Hepatocyte (in vitro differentiated cells): ENCODE results near the gene MLLT1. TPM values are rescaled to one million over a fixed set of nuclear protein-coding genes. Genes with fewer than 3 reads are reported as not detected.
A peak's percentile ranks its signal among the peaks of the same experiment; 100 is the strongest.

Experiments used
- DNase-seq: peaks from one replicate; pipeline ENCODE4 v3.0.0-alpha.2; 2016; ENCODE audit warnings: low spot score
- H2AFZ ChIP-seq: fragments of 200-600 bp; sonication (generic); 2 replicates; pipeline ENCODE4 v1.6.0; 2016; ENCODE audit warnings: antibody characterized with exemption, mild to moderate bottlenecking
- H3K27ac ChIP-seq: fragments of 200-600 bp; sonication (generic); 2 replicates; pipeline ENCODE4 v1.5.1; 2016; ENCODE audit warnings: mild to moderate bottlenecking
- H3K27me3 ChIP-seq: fragments of 200-600 bp; sonication (generic); 2 replicates; pipeline ENCODE4 v1.6.1; 2016
- H3K36me3 ChIP-seq: fragments of 200-600 bp; sonication (generic); replicated peaks from 2 replicates; pipeline ENCODE4 v1.5.1; 2016; ENCODE audit warnings: low read depth; ENCODE audit not compliant: insufficient read depth
- H3K4me1 ChIP-seq: fragments of 200-600 bp; sonication (generic); 2 replicates; pipeline ENCODE4 v1.5.1; 2016; ENCODE audit warnings: mild to moderate bottlenecking, moderate library complexity; ENCODE audit not compliant: insufficient read depth
- H3K4me2 ChIP-seq: fragments of 200-600 bp; sonication (generic); 2 replicates; pipeline ENCODE4 v1.6.0; 2016
- H3K4me3 ChIP-seq: fragments of 200-600 bp; sonication (generic); 2 replicates; pipeline ENCODE4 v1.5.1; 2016; ENCODE audit warnings: mild to moderate bottlenecking
- H3K79me2 ChIP-seq: fragments of 200-600 bp; sonication (generic); 2 replicates; pipeline ENCODE4 v1.6.0; 2017; ENCODE audit warnings: mild to moderate bottlenecking
- H3K9me2 ChIP-seq: fragments of 200-600 bp; sonication (generic); replicated peaks from 2 replicates; pipeline ENCODE4 v1.6.0; 2017; ENCODE audit warnings: mild to moderate bottlenecking; ENCODE audit not compliant: insufficient read depth
- H3K9me3 ChIP-seq: fragments of 200-600 bp; sonication (generic); 2 replicates; pipeline ENCODE4 v1.5.1; 2016; ENCODE audit warnings: low read depth, mild to moderate bottlenecking
- H4K20me1 ChIP-seq: fragments of 200-600 bp; sonication (generic); 2 replicates; pipeline ENCODE4 v1.6.0; 2016; ENCODE audit warnings: mild to moderate bottlenecking; ENCODE audit not compliant: insufficient read depth, poor library complexity, severe bottlenecking
- EZH2 ChIP-seq: fragments of 200-600 bp; sonication (generic); IDR thresholded peaks from 2 replicates; pipeline ENCODE4 v1.6.1; 2016; ENCODE audit warnings: antibody characterized with exemption, mild to moderate bottlenecking, borderline replicate concordance
- EZH2phosphoT487 ChIP-seq: fragments of 200-600 bp; sonication (generic); IDR thresholded peaks from one replicate; pipeline ENCODE4 v1.6.1; 2018; ENCODE audit warnings: antibody characterized with exemption, mild to moderate bottlenecking, low read depth, moderate library complexity; ENCODE audit not compliant: unreplicated experiment, severe bottlenecking
- WGBS: methylation state at CpG from one replicate; pipeline ENCODE4 v1.1.6; 2016; ENCODE audit warnings: low lambda C conversion rate; ENCODE audit errors: missing lambda C conversion rate; 5-methylcytosine and 5-hydroxymethylcytosine counted together
- polyA plus RNA-seq: library from polyadenylated mRNA; unstranded; fragments of >200 nt; fragmentation: Nextera tagmentation; extraction: Ambion mirVana; gene quantifications from 2 replicates; pipeline ENCODE4 v1.2.1, GENCODE V29; 2016
- total RNA-seq: library from RNA; depleted of rRNA; stranded (reverse); fragments of >200 nt; gene quantifications from 2 replicates; pipeline ENCODE4 v1.2.3, GENCODE V29; 2014
- TF ChIP-seq, protein P1 (sequence below): fragments of 200-600 bp; sonication (generic); IDR thresholded peaks from 2 replicates; pipeline ENCODE4 v1.5.1; 2016; ENCODE audit warnings: antibody characterized with exemption, mild to moderate bottlenecking; ENCODE audit not compliant: poor library complexity

The MLLT1 gene, protein sequence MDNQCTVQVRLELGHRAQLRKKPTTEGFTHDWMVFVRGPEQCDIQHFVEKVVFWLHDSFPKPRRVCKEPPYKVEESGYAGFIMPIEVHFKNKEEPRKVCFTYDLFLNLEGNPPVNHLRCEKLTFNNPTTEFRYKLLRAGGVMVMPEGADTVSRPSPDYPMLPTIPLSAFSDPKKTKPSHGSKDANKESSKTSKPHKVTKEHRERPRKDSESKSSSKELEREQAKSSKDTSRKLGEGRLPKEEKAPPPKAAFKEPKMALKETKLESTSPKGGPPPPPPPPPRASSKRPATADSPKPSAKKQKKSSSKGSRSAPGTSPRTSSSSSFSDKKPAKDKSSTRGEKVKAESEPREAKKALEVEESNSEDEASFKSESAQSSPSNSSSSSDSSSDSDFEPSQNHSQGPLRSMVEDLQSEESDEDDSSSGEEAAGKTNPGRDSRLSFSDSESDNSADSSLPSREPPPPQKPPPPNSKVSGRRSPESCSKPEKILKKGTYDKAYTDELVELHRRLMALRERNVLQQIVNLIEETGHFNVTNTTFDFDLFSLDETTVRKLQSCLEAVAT
- 13.6 and 17.2 TPM in 2 replicates for total RNA-seq
- polyA plus RNA-seq: 22.9 and 23.3 TPM in 2 replicates

DNA sequence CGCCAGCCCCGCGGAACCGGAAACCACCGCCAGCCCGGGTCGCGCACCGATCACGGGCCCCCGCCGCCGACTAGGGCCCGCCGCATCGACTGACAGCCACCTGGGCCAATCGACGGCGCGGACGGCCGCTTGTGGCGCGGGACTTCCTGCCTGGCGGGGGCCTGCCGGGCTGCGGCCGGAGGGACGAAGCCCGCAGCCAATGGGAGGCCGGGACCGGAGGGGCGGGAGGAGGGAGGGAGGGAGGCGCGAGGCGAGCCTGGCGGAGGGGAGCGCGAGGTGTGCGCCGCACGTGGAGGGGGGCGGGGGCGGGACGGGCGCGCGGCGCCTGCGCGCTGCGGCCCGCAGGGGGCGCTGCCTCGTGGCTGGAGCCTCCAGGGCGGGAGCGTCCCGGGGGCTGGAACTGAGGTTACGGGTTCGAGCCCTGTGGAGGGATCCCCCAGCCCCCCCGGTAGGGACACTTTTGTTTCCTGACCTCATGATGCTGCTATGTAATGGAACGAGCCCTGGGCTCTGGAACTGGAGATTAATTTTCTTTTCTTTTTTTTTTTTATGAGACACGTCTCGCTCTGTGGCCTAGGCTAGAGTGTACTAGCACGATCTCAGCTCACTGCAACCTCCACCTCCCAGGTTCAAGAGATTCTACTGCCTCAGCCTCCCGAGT lies at the start of gene MLLT1:
Gene MLLT1, minus strand, starts transcription at position 45 of the 661 bp plus-strand sequence. CDS start 191 bp downstream, outside the sequence.
- H3K4me3 ChIP-seq: peak within 1 kb of the TSS; percentile 99
- H3K27me3 ChIP-seq: no peaks in the 10 kb centered on the region
- H3K79me2 ChIP-seq: peaks cover 44% of the 10 kb centered on the region
- peaks cover 37% of the 10 kb centered on the region for H4K20me1 ChIP-seq
- 22% methylated on average over 25 of the region's 66 CpGs for WGBS
- H3K4me1 ChIP-seq: peaks cover 37% of the 10 kb centered on the region
- peak; percentile 98 for DNase-seq
- no peak for TF ChIP-seq EZH2phosphoT487
- TF ChIP-seq, protein P1, sequence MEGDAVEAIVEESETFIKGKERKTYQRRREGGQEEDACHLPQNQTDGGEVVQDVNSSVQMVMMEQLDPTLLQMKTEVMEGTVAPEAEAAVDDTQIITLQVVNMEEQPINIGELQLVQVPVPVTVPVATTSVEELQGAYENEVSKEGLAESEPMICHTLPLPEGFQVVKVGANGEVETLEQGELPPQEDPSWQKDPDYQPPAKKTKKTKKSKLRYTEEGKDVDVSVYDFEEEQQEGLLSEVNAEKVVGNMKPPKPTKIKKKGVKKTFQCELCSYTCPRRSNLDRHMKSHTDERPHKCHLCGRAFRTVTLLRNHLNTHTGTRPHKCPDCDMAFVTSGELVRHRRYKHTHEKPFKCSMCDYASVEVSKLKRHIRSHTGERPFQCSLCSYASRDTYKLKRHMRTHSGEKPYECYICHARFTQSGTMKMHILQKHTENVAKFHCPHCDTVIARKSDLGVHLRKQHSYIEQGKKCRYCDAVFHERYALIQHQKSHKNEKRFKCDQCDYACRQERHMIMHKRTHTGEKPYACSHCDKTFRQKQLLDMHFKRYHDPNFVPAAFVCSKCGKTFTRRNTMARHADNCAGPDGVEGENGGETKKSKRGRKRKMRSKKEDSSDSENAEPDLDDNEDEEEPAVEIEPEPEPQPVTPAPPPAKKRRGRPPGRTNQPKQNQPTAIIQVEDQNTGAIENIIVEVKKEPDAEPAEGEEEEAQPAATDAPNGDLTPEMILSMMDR: peak; percentile 63
- no peaks in the 10 kb centered on the region for H3K9me3 ChIP-seq
- peak within 1 kb of the TSS; percentile 98 for H3K4me2 ChIP-seq
- H3K27ac ChIP-seq: peak within 1 kb of the TSS; percentile 90
- H2AFZ ChIP-seq: peak within 1 kb of the TSS; percentile 45
- no peaks in the 10 kb centered on the region for H3K36me3 ChIP-seq
- H3K9me2 ChIP-seq: no peaks in the 10 kb centered on the region

DNA sequence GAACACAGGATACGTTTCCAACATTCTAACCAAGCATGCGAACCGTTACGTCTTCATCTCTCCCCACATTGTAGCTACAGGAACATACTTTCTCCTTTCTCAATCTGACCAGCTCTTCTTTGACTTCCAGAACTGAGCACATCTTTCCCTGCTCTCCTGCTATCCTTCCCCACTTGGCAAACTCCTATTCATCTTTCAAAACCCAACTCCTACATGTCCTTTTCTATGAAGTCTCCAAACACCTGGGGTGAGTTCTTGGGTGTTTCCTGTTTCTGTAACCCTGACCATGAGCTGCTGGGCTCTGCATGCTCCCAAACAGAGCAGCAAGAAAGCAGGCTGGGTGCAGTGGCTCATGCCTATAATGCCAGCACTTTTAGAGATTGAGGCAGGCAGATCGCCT lies 47.0 kb upstream of the MLLT1 start:
- Histone ChIP-seq H2AFZ (no peak overlapping the region), H4K20me1 (no peaks in the 10 kb centered on the region), H3K79me2 (no peaks in the 10 kb centered on the region), H3K9me3 (no peaks in the 10 kb centered on the region), H3K27me3 (no peaks in the 10 kb centered on the region), H3K36me3 (no peaks in the 10 kb centered on the region), H3K27ac (no peak overlapping the region), H3K9me2 (no peaks in the 10 kb centered on the region), H3K4me2 (no peak overlapping the region), H3K4me1 (no peaks in the 10 kb centered on the region), H3K4me3 (no peak overlapping the region)
- DNase-seq: no peak
- 85% methylated on average over 5 of the region's 5 CpGs for WGBS
- TF ChIP-seq EZH2phosphoT487: no peak
- no peak for TF ChIP-seq EZH2
- TF ChIP-seq, protein P1: no peak

DNA sequence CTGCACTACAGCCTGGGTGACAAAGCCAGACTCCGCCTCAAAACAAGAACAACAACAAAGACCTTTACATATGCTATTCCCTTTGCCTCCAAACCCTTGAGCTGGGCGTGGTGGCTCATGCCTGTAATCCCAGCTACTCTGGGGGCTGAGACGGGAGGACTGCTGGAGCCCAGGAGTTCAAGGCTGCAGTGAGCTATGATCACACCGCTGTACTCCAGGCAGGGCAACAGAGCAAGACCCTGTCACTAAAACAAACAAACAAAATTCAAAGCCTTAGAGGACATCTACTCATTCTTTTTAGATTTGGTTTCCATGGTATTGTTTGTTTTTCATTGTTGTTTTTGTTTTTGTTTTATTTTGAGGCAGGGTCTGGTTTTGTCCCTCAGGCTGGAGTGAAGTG lies 45.8 kb upstream of the MLLT1 start:
- Histone ChIP-seq H3K36me3 (no peaks in the 10 kb centered on the region), H3K4me2 (no peak overlapping the region), H3K79me2 (no peaks in the 10 kb centered on the region), H2AFZ (no peak overlapping the region), H4K20me1 (no peaks in the 10 kb centered on the region), H3K27ac (no peak overlapping the region), H3K4me1 (no peaks in the 10 kb centered on the region), H3K9me2 (no peaks in the 10 kb centered on the region), H3K27me3 (no peaks in the 10 kb centered on the region), H3K4me3 (no peak overlapping the region), H3K9me3 (no peaks in the 10 kb centered on the region)
- no peak for DNase-seq
- TF ChIP-seq EZH2 (no peak), EZH2phosphoT487 (no peak)
- TF ChIP-seq, protein P1: no peak
- 89% methylated on average over 4 of the region's 4 CpGs for WGBS
